HepG2 (cell line): Measurements from ENCODE around the gene PSME3IP1. TPM values are rescaled to one million over a fixed set of nuclear protein-coding genes. Genes with fewer than 3 reads are reported as not detected.

Experiments used
- ATAC-seq: fragments of 200-7000 bp; cut with Tn5 transposase; 3 replicates; pipeline ENCODE4 v1.9.1; 2020; ENCODE audit warnings: mild to moderate bottlenecking, moderate library complexity
- BruUV-seq: library from RNA; stranded (reverse); fragments of 400-500 nt; replicated peaks from 2 replicates; lab custom pipeline; 2021; lab: Mats Ljungman, UMichigan
- CTCF ChIA-PET: fragments of 300-600 bp; formaldehyde crosslinking; extraction: SDS; loops from one replicate; lab custom pipeline; 2021; ENCODE audit warnings: low total read pairs, inconsistent platforms, low intra/inter-chr PET ratio; lab: Yijun Ruan, JAX
- POLR2A ChIA-PET: fragments of 350-600 bp; sonication (Branson Sonifier 250); formaldehyde crosslinking; loops from one replicate; lab custom pipeline; 2020; ENCODE audit warnings: antibody characterized with exemption, inconsistent platforms; lab: Yijun Ruan, JAX
- DNase-seq: peaks from one replicate; pipeline ENCODE4 v3.0.0-alpha.2; 2015; ENCODE audit warnings: low spot score
- FAIRE-seq: peaks from 3 replicates; lab custom pipeline; 2011; peaks lifted over from hg19 to GRCh38; lab: Jason Lieb, UNC
- H2AFZ ChIP-seq: one replicate; pipeline ENCODE4 v1.6.1; 2011; ENCODE audit warnings: low read length, inconsistent platforms
- H3K27ac ChIP-seq: fragments of 300-600 bp; 3 replicates; pipeline ENCODE4 v1.8.0; 2011; ENCODE audit warnings: mixed run types, mild to moderate bottlenecking, mixed read lengths, low read length, inconsistent platforms; ENCODE audit not compliant: insufficient read depth; ENCODE audit errors: extremely low read length
- H3K27me3 ChIP-seq, 2 experiments: fragments of 200-600 bp in 1 of 2; 2 replicates in 1 of 2; 3 replicates in 1 of 2; pipeline versions ENCODE4 v1.6.0 to v1.8.0; 2011; ENCODE audit warnings: low read length in 2 of 2, mild to moderate bottlenecking in 2 of 2, moderate library complexity in 2 of 2, inconsistent platforms in 1 of 2; ENCODE audit not compliant: insufficient read depth in 2 of 2, control insufficient read depth in 1 of 2
- H3K36me3 ChIP-seq, 2 experiments: fragments of 200-600 bp in 1 of 2; replicated peaks in 1 of 2; 2 replicates in 1 of 2; 3 replicates in 1 of 2; pipeline versions ENCODE4 v1.5.1 to v1.8.0; 2011; ENCODE audit warnings: low read length in 2 of 2, inconsistent platforms in 1 of 2; ENCODE audit not compliant: insufficient read depth in 2 of 2, control insufficient read depth in 1 of 2
- H3K4me1 ChIP-seq: 2 replicates; pipeline ENCODE4 v1.5.1; 2012; ENCODE audit warnings: low read length, inconsistent platforms; ENCODE audit not compliant: insufficient read depth
- H3K4me2 ChIP-seq: 2 replicates; pipeline ENCODE4 v1.6.0; 2011; ENCODE audit warnings: low read depth, low read length, inconsistent platforms
- H3K4me3 ChIP-seq, 3 experiments: fragments of 200-600 bp in 1 of 3; sonication (generic), shearing (Covaris generic) in 1 of 3; replicated peaks in 1 of 3; 2 replicates each; pipeline ENCODE4 v1.5.1; 2011 to 2016; ENCODE audit warnings: low read length in 3 of 3, inconsistent platforms in 2 of 3, low read depth in 2 of 3, mild to moderate bottlenecking in 2 of 3, control low read depth in 1 of 3, mixed read lengths in 1 of 3; ENCODE audit not compliant: insufficient read depth in 1 of 3
- H3K79me2 ChIP-seq: one replicate; pipeline ENCODE4 v1.6.1; 2011; ENCODE audit warnings: low read length, inconsistent platforms; ENCODE audit not compliant: insufficient read depth
- H3K9ac ChIP-seq: 2 replicates; pipeline ENCODE4 v1.6.0; 2011; ENCODE audit warnings: mild to moderate bottlenecking, low read depth, low read length, inconsistent platforms; ENCODE audit not compliant: insufficient read depth
- H3K9me3 ChIP-seq: 2 replicates; pipeline ENCODE4 v1.5.1; 2012; ENCODE audit warnings: mild to moderate bottlenecking, low read length
- H4K20me1 ChIP-seq: 2 replicates; pipeline ENCODE4 v1.6.0; 2011; ENCODE audit warnings: inconsistent platforms, mild to moderate bottlenecking, low read length, moderate library complexity; ENCODE audit not compliant: insufficient read depth
- CCDC6 ChIP-seq: sonication (generic); formaldehyde crosslinking; IDR thresholded peaks from 2 replicates; pipeline ENCODE4 v1.8.1; 2022; ENCODE audit warnings: mild to moderate bottlenecking, missing genetic modification reagents, moderate library complexity
- CHD2 ChIP-seq: IDR thresholded peaks from 2 replicates; pipeline ENCODE4 v1.6.1; 2011; ENCODE audit warnings: low read depth, low read length, improper control_type of control experiment
- HOXA7 ChIP-seq: sonication (generic); formaldehyde crosslinking; IDR thresholded peaks from 2 replicates; pipeline ENCODE4 v1.8.1; 2022; ENCODE audit warnings: mild to moderate bottlenecking, missing genetic modification reagents, moderate library complexity
- NONO ChIP-seq, 2 experiments: fragments of 450-650 bp in 1 of 2; sonication (generic) in 1 of 2; formaldehyde crosslinking in 1 of 2; IDR thresholded peaks in 1 of 2; conservative IDR thresholded peaks in 1 of 2; 2 replicates each; pipeline versions ENCODE4 v1.6.1 to v1.8.0; 2017 to 2022; ENCODE audit warnings: mild to moderate bottlenecking in 1 of 2, missing genetic modification reagents in 1 of 2, moderate library complexity in 1 of 2
- NR2F2 ChIP-seq: IDR thresholded peaks from 2 replicates; pipeline ENCODE4 v1.6.1; 2012; ENCODE audit warnings: low read depth, inconsistent platforms, borderline replicate concordance
- ZBED4 ChIP-seq: sonication (generic); formaldehyde crosslinking; IDR thresholded peaks from 2 replicates; pipeline ENCODE4 v1.4.0; 2020; ENCODE audit warnings: missing genetic modification reagents, borderline replicate concordance
- ZFP37 ChIP-seq: sonication (generic); formaldehyde crosslinking; IDR thresholded peaks from 2 replicates; pipeline ENCODE4 v1.4.0; 2020; ENCODE audit warnings: missing genetic modification reagents, borderline replicate concordance
- ZNF205 ChIP-seq: IDR thresholded peaks from 2 replicates; pipeline ENCODE4 v1.6.1; 2018; ENCODE audit warnings: missing biosample characterization, missing genetic modification reagents
- ZNF333 ChIP-seq: sonication (generic); formaldehyde crosslinking; IDR thresholded peaks from 2 replicates; pipeline ENCODE4 v1.4.0; 2020; ENCODE audit warnings: mild to moderate bottlenecking, missing genetic modification reagents, borderline replicate concordance
- ZNF773 ChIP-seq: sonication (generic); formaldehyde crosslinking; IDR thresholded peaks from 2 replicates; pipeline ENCODE4 v1.4.0; 2020; ENCODE audit warnings: missing genetic modification reagents, borderline replicate concordance
- WGBS: methylation state at CpG from one replicate; pipeline ENCODE4 v1.1.6; 2017; ENCODE audit warnings: low lambda C conversion rate; 5-methylcytosine and 5-hydroxymethylcytosine counted together
- in situ Hi-C: cut with HindIII; loops from 2 replicates; pipeline ENCODE4 v1.10.0; 2017; ENCODE audit warnings: low pct_unique_long_range_greater_than_20kb; ENCODE audit not compliant: extremely low pct_ligation_motif_present
- intact Hi-C: fragments of 100-400 bp; cut with micrococcal nuclease; formaldehyde crosslinking; loops from one replicate; pipeline ENCODE4 v1.10.0; 2022; ENCODE audit not compliant: unreplicated experiment
- polyA plus RNA-seq, 8 experiments: library from polyadenylated mRNA; depleted of rRNA in 3 of 8; stranded (reverse) in 7 of 8; unstranded in 1 of 8; fragments of >200 nt; fragmentation: Illumina TruSeq in 4 of 8; extraction: Trizol in 4 of 8; gene quantifications; 2 replicates each; pipeline versions ENCODE4 v1.2.1 to v1.2.3, GENCODE V29; 2011 to 2016; ENCODE audit warnings: low read depth in 4 of 8, missing spikeins in 1 of 8, mixed read lengths in 1 of 8; ENCODE audit not compliant: insufficient read depth in 1 of 8
- total RNA-seq, 5 experiments: library from RNA; depleted of rRNA; stranded (reverse); fragments of >200 nt; fragmentation: Illumina TruSeq; extraction: Trizol; gene quantifications; 2 replicates each; pipeline ENCODE4 v1.2.3, GENCODE V29; 2016; ENCODE audit warnings: low read depth in 1 of 5
- TF ChIP-seq, protein P1 (sequence below): IDR thresholded peaks from 2 replicates; pipeline ENCODE4 v1.6.1; 2016; ENCODE audit warnings: low read depth, control low read depth
- TF ChIP-seq, protein P2 (sequence below): sonication (generic); formaldehyde crosslinking; IDR thresholded peaks from 2 replicates; pipeline ENCODE4 v1.8.0; 2022; ENCODE audit warnings: mild to moderate bottlenecking, missing genetic modification reagents, moderate library complexity

PSME3IP1 gene
- total and polyA plus RNA-seq, 2 of the 13 experiments (the other 11 are each of a cell fraction or from before 2014, with no cell fraction given), result 90.8 to 99.8 TPM

GRCh38 chr16:57157533-57157932, 28.3 kb downstream of the PSME3IP1 start:
- H4K20me1 ChIP-seq, result no peaks in the 10 kb centered on the region
- CTCF ChIA-PET, result no interaction called here
- H3K27ac ChIP-seq, result no peak overlapping the region
- H3K4me1 ChIP-seq, result peaks cover 19% of the 10 kb centered on the region
- H3K9me3 ChIP-seq, result no peaks in the 10 kb centered on the region
- no peak overlapping the region for H3K9ac ChIP-seq
- no peaks in the 10 kb centered on the region for H3K79me2 ChIP-seq
- intact Hi-C loops, result no loop called here
- no peak overlapping the region for H3K4me2 ChIP-seq
- FAIRE-seq (no peak), DNase-seq (no peak)
- WGBS, result 100% methylated on average over 1 of the region's 1 CpG
- no TSS peak for BruUV-seq
- TF ChIP-seq HOXA7 (no peak), NONO (IDR thresholded peaks at IDR 0.05) (no peak), NONO (CRISPR knock-in tag; conservative IDR thresholded peaks at IDR 0.05) (no peak), CCDC6 (CRISPR knock-in tag) (no peak), ZNF333 (CRISPR knock-in tag) (no peak), ZNF773 (no peak), ZFP37 (CRISPR knock-in tag) (no peak), NR2F2 (no peak), ZBED4 (CRISPR knock-in tag) (no peak), CHD2 (no peak), ZNF205 (CRISPR knock-in tag) (no peak)
- TF ChIP-seq, protein P1, sequence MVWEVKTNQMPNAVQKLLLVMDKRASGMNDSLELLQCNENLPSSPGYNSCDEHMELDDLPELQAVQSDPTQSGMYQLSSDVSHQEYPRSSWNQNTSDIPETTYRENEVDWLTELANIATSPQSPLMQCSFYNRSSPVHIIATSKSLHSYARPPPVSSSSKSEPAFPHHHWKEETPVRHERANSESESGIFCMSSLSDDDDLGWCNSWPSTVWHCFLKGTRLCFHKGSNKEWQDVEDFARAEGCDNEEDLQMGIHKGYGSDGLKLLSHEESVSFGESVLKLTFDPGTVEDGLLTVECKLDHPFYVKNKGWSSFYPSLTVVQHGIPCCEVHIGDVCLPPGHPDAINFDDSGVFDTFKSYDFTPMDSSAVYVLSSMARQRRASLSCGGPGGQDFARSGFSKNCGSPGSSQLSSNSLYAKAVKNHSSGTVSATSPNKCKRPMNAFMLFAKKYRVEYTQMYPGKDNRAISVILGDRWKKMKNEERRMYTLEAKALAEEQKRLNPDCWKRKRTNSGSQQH (CRISPR knock-in tag), result no peak
- TF ChIP-seq, protein P2, sequence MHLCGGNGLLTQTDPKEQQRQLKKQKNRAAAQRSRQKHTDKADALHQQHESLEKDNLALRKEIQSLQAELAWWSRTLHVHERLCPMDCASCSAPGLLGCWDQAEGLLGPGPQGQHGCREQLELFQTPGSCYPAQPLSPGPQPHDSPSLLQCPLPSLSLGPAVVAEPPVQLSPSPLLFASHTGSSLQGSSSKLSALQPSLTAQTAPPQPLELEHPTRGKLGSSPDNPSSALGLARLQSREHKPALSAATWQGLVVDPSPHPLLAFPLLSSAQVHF (CRISPR knock-in tag), result no peak
- TF ChIP-seq, all 625 proteins: peak for 0
- Histone ChIP-seq H3K27me3 (no peaks in the 10 kb centered on the region), H2AFZ (no peak overlapping the region), H3K4me3 (no peak overlapping the region), H3K36me3 (peaks cover 11 to 59% of the 10 kb centered on the region in 2 experiments)
- ATAC-seq, result no peak
- POLR2A ChIA-PET, result no interaction called here
- in situ Hi-C loops, result no loop called here
